WERI-Rb-1 (cell line): ENCODE data around the gene CRYBG1.

Experiments
- DNase-seq: peaks from one replicate; pipeline ENCODE4 v3.0.0-alpha.2; 2020
- H3K27ac ChIP-seq: fragments of 250-450 bp; sonication (Bioruptor Pico); 2 replicates; pipeline ENCODE4 v1.5.1; 2020; ENCODE audit warnings: mild to moderate bottlenecking, moderate library complexity
- H3K27me3 ChIP-seq: fragments of 250-450 bp; sonication (Bioruptor Pico); 2 replicates; pipeline ENCODE4 v1.5.1; 2021; ENCODE audit warnings: mild to moderate bottlenecking, low read depth, moderate library complexity; ENCODE audit not compliant: insufficient read depth, severe bottlenecking
- H3K36me3 ChIP-seq: fragments of 250-450 bp; sonication (Bioruptor Pico); 2 replicates; pipeline ENCODE4 v1.5.1; 2020; ENCODE audit warnings: mild to moderate bottlenecking, moderate library complexity
- H3K4me3 ChIP-seq: 2 replicates; pipeline ENCODE4 v1.5.1; 2011; ENCODE audit warnings: low read depth, mild to moderate bottlenecking, control low read depth, low read length
- H3K9me3 ChIP-seq: fragments of 250-450 bp; sonication (Bioruptor Pico); 2 replicates; pipeline ENCODE4 v1.5.1; 2021; ENCODE audit warnings: mild to moderate bottlenecking, moderate library complexity; ENCODE audit not compliant: severe bottlenecking
- TF ChIP-seq, protein P1 (sequence below): IDR thresholded peaks from 2 replicates; pipeline ENCODE4 v1.5.1; 2011; ENCODE audit warnings: low read depth, mild to moderate bottlenecking, control low read depth, inconsistent platforms, low read length

Gene CRYBG1

DNA sequence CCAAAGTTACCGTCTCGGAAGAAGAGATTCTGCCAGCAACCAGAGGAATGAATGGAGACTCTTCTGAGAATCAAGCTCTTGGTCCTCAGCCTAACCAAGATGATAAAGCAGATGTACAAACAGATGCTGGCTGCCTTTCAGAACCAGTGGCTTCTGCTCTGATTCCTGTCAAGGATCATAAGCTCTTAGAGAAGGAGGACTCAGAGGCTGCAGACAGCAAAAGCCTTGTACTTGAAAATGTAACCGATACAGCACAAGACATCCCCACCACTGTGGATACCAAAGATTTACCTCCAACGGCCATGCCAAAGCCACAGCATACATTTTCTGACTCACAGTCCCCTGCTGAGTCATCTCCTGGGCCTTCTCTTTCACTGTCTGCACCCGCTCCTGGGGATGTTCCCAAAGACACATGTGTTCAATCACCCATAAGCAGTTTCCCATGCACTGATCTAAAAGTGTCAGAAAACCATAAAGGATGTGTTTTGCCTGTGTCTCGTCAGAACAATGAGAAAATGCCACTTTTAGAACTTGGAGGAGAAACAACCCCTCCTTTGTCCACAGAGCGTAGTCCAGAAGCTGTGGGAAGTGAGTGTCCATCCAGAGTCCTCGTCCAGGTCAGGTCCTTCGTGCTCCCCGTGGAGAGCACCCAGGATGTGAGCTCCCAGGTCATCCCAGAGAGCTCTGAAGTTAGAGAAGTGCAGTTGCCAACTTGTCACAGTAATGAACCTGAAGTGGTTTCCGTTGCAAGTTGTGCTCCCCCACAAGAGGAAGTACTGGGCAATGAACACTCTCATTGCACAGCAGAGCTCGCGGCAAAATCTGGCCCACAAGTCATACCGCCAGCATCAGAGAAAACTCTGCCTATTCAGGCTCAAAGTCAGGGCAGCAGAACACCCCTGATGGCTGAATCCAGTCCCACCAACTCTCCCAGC, 159.2 kb downstream of the CRYBG1 start:
- no peak overlapping the region for H3K27ac ChIP-seq
- H3K36me3 ChIP-seq, result no peaks in the 10 kb centered on the region
- TF ChIP-seq, protein P1, sequence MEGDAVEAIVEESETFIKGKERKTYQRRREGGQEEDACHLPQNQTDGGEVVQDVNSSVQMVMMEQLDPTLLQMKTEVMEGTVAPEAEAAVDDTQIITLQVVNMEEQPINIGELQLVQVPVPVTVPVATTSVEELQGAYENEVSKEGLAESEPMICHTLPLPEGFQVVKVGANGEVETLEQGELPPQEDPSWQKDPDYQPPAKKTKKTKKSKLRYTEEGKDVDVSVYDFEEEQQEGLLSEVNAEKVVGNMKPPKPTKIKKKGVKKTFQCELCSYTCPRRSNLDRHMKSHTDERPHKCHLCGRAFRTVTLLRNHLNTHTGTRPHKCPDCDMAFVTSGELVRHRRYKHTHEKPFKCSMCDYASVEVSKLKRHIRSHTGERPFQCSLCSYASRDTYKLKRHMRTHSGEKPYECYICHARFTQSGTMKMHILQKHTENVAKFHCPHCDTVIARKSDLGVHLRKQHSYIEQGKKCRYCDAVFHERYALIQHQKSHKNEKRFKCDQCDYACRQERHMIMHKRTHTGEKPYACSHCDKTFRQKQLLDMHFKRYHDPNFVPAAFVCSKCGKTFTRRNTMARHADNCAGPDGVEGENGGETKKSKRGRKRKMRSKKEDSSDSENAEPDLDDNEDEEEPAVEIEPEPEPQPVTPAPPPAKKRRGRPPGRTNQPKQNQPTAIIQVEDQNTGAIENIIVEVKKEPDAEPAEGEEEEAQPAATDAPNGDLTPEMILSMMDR, result no peak
- H3K9me3 ChIP-seq, result no peaks in the 10 kb centered on the region
- DNase-seq, result no peak
- H3K27me3 ChIP-seq, result no peaks in the 10 kb centered on the region
- H3K4me3 ChIP-seq, result no peak overlapping the region

DNA sequence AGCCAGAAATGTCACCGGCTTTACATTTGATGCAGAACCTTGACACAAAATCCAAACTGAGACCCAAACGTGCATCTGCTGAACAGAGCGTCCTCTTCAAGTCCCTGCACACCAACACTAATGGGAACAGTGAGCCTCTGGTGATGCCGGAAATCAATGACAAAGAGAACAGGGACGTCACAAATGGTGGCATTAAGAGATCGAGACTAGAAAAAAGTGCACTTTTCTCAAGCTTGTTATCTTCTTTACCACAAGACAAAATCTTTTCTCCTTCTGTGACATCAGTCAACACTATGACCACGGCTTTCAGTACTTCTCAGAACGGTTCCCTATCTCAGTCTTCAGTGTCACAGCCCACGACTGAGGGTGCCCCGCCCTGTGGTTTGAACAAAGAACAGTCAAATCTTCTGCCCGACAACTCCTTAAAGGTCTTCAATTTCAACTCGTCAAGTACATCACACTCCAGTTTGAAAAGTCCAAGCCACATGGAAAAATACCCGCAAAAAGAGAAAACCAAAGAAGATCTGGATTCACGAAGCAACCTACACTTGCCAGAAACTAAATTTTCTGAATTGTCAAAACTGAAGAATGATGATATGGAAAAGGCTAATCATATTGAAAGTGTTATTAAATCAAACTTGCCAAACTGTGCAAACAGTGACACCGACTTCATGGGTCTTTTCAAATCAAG, 160.3 kb downstream of the CRYBG1 start:
- DNase-seq, result no peak
- no peak overlapping the region for H3K27ac ChIP-seq
- TF ChIP-seq, protein P1, result no peak
- no peaks in the 10 kb centered on the region for H3K9me3 ChIP-seq
- H3K4me3 ChIP-seq, result no peak overlapping the region
- no peaks in the 10 kb centered on the region for H3K27me3 ChIP-seq
- H3K36me3 ChIP-seq, result no peaks in the 10 kb centered on the region

DNA sequence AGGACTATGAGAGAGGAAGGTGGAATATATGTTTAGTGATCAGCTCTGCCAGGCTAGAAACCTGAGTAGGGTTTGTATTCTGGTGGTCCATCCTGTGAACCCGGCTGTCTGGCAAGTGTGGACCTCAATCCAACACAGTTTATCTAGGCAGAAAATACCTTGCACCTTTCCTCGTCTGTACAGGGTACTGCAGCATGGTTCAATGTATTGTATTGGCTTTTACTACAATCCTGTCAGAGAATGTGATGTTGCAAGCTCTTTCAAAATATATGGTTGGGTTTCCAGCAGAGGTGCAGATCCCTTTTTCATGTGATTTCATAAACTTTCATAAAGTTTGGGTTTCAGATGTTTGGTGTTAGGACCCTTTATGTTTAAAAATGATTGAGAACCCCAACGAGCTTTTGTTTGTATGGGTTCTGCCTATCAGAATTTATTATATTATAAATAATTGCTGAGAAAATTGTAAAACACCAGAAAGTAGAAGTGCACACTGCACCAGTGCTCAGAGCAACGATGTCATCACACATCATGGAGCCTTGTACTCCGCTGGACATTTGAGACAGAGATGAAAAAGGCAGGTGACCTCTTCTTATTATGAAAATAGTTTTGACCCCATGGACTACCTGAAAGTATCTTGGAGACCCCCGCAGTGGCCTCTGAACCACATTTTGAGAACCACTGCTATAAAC, 162.2 kb downstream of the CRYBG1 start:
- TF ChIP-seq, protein P1, result no peak
- Histone ChIP-seq H3K27me3 (no peaks in the 10 kb centered on the region), H3K36me3 (no peaks in the 10 kb centered on the region), H3K27ac (no peak overlapping the region), H3K9me3 (no peaks in the 10 kb centered on the region), H3K4me3 (no peak overlapping the region)
- DNase-seq, result no peak

DNA sequence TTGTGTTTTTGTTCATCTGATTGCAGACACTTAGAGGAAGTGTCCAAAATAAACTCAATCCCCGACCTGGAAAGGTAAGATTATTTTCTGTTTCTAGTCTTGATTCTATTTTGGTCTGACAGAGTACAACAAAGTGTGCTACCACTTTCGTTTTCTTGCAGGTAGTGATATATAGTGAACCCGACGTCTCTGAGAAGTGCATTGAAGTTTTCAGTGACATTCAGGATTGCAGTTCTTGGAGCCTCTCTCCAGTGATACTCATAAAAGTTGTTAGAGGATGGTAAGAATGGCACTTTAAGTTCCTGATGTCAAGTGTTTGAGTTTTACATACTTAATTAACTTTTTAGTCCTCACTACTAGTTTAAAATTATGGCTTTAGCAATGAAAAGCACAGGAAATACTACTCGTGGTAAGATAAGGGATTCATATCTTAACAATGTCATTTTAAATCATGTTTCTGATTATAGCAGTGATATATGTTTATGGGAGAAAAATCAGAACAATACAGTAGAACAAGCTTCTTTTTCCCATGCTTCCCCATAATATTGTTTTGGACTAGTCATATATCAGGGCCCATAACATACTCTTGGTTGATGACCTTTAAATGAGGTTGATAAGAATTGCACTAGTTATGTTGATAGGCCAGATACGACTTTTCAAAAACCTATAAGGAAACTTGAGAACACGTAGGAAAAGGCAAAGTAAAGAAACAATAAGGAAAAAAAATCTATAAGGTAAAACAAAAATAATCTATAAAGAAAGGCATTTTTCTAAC, 164.8 kb downstream of the CRYBG1 start:
- Histone ChIP-seq H3K27me3 (no peaks in the 10 kb centered on the region), H3K36me3 (no peaks in the 10 kb centered on the region), H3K9me3 (no peaks in the 10 kb centered on the region), H3K4me3 (no peak overlapping the region), H3K27ac (no peak overlapping the region)
- DNase-seq, result no peak
- TF ChIP-seq, protein P1, result no peak

DNA sequence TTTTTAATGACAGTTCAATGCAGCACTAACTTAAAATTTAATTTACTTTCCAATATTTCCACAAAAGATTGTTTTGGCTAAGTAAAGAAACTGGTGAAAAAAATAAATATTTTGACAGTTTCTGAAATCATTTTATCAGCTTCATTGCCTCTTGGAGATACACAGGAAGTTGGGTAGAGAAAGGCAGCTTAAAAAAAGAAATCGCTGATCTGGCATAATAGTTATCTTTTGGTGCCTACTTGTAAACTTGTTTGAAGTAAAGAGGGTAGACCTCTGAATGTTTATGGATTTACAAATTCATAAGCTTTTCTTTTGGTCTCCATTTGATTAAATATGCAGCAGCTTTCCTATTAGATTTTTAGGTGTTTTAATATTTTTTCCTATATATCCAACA, 165.4 kb downstream of the CRYBG1 start:
- TF ChIP-seq, protein P1, result no peak
- DNase-seq, result no peak
- Histone ChIP-seq H3K36me3 (no peaks in the 10 kb centered on the region), H3K27me3 (no peaks in the 10 kb centered on the region), H3K4me3 (no peak overlapping the region), H3K27ac (no peak overlapping the region), H3K9me3 (no peaks in the 10 kb centered on the region)
